Thoracic aorta (tissue), 2 donors: ENCODE measurements around the gene CCR5. TPM values are rescaled to one million over a fixed set of nuclear protein-coding genes. Genes with fewer than 3 reads are reported as not detected.

Experiments used
- ATAC-seq: fragments of 150-250 bp; one replicate; pipeline ENCODE4 v1.8.0; 2017; ENCODE audit warnings: low read depth; ENCODE audit not compliant: insufficient number of reproducible peaks, low FRiP score
- DNase-seq: peaks from one replicate; pipeline ENCODE4 v3.0.0-alpha.2; 2020; ENCODE audit warnings: low spot score
- H3K27ac ChIP-seq, 2 donors: fragments of 200-600 bp; sonication (generic); 1 replicate in 1 of 2; 2 replicates in 1 of 2; pipeline ENCODE4 v1.5.1; 2016; ENCODE audit warnings: mild to moderate bottlenecking in 2 of 2, moderate library complexity in 2 of 2
- H3K27me3 ChIP-seq: fragments of 200-600 bp; sonication (generic); replicated peaks from 2 replicates; pipeline ENCODE4 v1.6.0; 2016; ENCODE audit warnings: mild to moderate bottlenecking; ENCODE audit not compliant: insufficient read depth
- H3K36me3 ChIP-seq: fragments of 200-600 bp; sonication (generic); one replicate; pipeline ENCODE4 v1.5.1; 2016
- H3K4me1 ChIP-seq, 2 donors: fragments of 200-600 bp; sonication (generic); 1 replicate in 1 of 2; 2 replicates in 1 of 2; pipeline versions ENCODE4 v1.5.1 to v1.6.0; 2016; ENCODE audit warnings: low read depth in 2 of 2, mild to moderate bottlenecking in 1 of 2; ENCODE audit not compliant: control insufficient read depth in 1 of 2
- H3K4me3 ChIP-seq: fragments of 200-600 bp; sonication (generic); 2 replicates; pipeline ENCODE4 v1.5.1; 2016; ENCODE audit warnings: mild to moderate bottlenecking
- H3K9me3 ChIP-seq: fragments of 200-600 bp; sonication (generic); 2 replicates; pipeline ENCODE4 v1.5.1; 2016
- total RNA-seq, 2 donors: library from RNA; depleted of rRNA; stranded (reverse); fragments of >200 nt; gene quantifications; one replicate each; pipeline versions ENCODE4 v1.1.0 to v1.2.3, GENCODE V29; 2016
- TF ChIP-seq, protein P1 (sequence below): fragments of 200-600 bp; sonication (generic); IDR thresholded peaks from one replicate; pipeline ENCODE4 v1.5.1; 2019; ENCODE audit warnings: antibody characterized with exemption

CCR5 gene
- total RNA-seq, 2 donors from 2014 or later = 0.95 to 3.6 TPM

GRCh38 chr3:46419816-46420215, 49.1 kb downstream of the CCR5 start:
- TF ChIP-seq, protein P1, sequence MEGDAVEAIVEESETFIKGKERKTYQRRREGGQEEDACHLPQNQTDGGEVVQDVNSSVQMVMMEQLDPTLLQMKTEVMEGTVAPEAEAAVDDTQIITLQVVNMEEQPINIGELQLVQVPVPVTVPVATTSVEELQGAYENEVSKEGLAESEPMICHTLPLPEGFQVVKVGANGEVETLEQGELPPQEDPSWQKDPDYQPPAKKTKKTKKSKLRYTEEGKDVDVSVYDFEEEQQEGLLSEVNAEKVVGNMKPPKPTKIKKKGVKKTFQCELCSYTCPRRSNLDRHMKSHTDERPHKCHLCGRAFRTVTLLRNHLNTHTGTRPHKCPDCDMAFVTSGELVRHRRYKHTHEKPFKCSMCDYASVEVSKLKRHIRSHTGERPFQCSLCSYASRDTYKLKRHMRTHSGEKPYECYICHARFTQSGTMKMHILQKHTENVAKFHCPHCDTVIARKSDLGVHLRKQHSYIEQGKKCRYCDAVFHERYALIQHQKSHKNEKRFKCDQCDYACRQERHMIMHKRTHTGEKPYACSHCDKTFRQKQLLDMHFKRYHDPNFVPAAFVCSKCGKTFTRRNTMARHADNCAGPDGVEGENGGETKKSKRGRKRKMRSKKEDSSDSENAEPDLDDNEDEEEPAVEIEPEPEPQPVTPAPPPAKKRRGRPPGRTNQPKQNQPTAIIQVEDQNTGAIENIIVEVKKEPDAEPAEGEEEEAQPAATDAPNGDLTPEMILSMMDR = no peak
- ATAC-seq (no peak), DNase-seq (no peak)
- H3K9me3 ChIP-seq = no peaks in the 10 kb centered on the region
- H3K36me3 ChIP-seq = no peaks in the 10 kb centered on the region
- H3K4me1 ChIP-seq = no peaks in the 10 kb centered on the region
- H3K27ac ChIP-seq = no peak overlapping the region
- H3K4me3 ChIP-seq = no peak overlapping the region
- no peaks in the 10 kb centered on the region for H3K27me3 ChIP-seq

- Histone ChIP-seq H3K9me3 (no peaks in the 10 kb centered on the region), H3K4me1 (no peaks in the 10 kb centered on the region), H3K36me3 (no peaks in the 10 kb centered on the region), H3K4me3 (no peak overlapping the region), H3K27me3 (no peaks in the 10 kb centered on the region), H3K27ac (no peak overlapping the region)
- ATAC-seq = no peak
- TF ChIP-seq, protein P1 = no peak
- DNase-seq = no peak
Measured at GRCh38 chr3:46420931-46421330, 50.2 kb downstream of the CCR5 start.

- no peaks in the 10 kb centered on the region for H3K4me1 ChIP-seq
- no peaks in the 10 kb centered on the region for H3K27me3 ChIP-seq
- no peaks in the 10 kb centered on the region for H3K36me3 ChIP-seq
- H3K9me3 ChIP-seq = no peaks in the 10 kb centered on the region
- H3K27ac ChIP-seq = no peak overlapping the region
- ATAC-seq (no peak), DNase-seq (no peak)
- H3K4me3 ChIP-seq = no peak overlapping the region
- TF ChIP-seq, protein P1 = no peak
Measured at GRCh38 chr3:46422617-46423016, 51.9 kb downstream of the CCR5 start.

DNA sequence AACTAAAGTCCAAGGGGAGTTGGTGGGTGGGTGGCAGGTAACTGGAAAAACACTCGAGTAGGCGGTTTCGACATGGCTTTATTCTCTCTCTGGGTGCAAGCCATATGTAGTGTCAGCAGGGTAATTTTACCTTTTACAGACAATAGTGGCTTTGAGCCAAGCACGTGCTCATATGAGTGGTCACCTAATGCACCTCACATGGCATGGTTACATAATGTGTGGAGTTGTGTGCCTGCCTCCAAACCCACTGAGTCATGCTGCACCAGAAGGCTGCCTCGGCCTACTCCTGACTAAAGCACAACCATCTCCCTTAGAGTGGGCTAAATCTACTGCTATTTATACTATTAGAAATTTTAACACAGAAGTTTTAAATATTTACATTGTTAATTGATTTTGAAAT, 52.8 kb downstream of the CCR5 start:
- ATAC-seq = no peak

More for the DNA sequence above, 52.8 kb downstream of the CCR5 start:
- no peaks in the 10 kb centered on the region for H3K27me3 ChIP-seq
- H3K36me3 ChIP-seq = no peaks in the 10 kb centered on the region
- no peak overlapping the region for H3K4me3 ChIP-seq
- DNase-seq = no peak
- H3K4me1 ChIP-seq = no peaks in the 10 kb centered on the region
- TF ChIP-seq, protein P1 = no peak
- H3K27ac ChIP-seq = no peak overlapping the region
- H3K9me3 ChIP-seq = no peaks in the 10 kb centered on the region

Other genes with a start within 250 kb of the CCR5 start
- 10 to 100 TPM; 10.0 to 27.7 TPM for gene CCR1, start 162.6 kb upstream of the CCR5 start, total RNA-seq
- gene CCR3, start 128.5 kb upstream of the CCR5 start, total RNA-seq = not detected
- gene CCR2, start 16.8 kb upstream of the CCR5 start, total RNA-seq = 1 to 10 TPM in 1 of 2 donors, under 1 TPM in 1; 0.41 to 8.2 TPM
- 1 to 10 TPM in 1 of 2 donors, under 1 TPM in 1; 0.41 to 4.4 TPM for gene CCRL2, start 36.3 kb downstream of the CCR5 start, total RNA-seq
- gene LTF, start 94.0 kb downstream of the CCR5 start, total RNA-seq = 1 to 10 TPM in 1 of 2 donors, under 1 TPM in 1; 0.28 to 3.0 TPM
- gene RTP3, start 127.0 kb downstream of the CCR5 start, total RNA-seq = not detected
- under 1 TPM; under 0.01 to 0.42 TPM for gene LRRC2, start 195.4 kb downstream of the CCR5 start, total RNA-seq
- not detected for gene FAM240A, start 241.6 kb downstream of the CCR5 start, total RNA-seq